ENCODE data around the gene KATNBL1.
"Not testable (repeated sequence)": the region's sequence is repeated elsewhere in the genome, so short reads cannot be mapped to it uniquely, and the experiment has no call there.

The KATNBL1 gene

GRCh38 chr15:34133511-34133910, 76.4 kb downstream of the KATNBL1 start:
- DNase-seq (ENCODE audit: low read depth), result no peak
- H3K9ac ChIP-seq (ENCODE audit: low read length), result no peak overlapping the region
- no peaks in the 10 kb centered on the region for H3K9me3 ChIP-seq (ENCODE audit: control insufficient read depth, low read length)
- no peak overlapping the region for H3K4me3 ChIP-seq (ENCODE audit: low read length)
- H3K36me3 ChIP-seq (ENCODE audit: control insufficient read depth, insufficient read depth, low read length, severe bottlenecking), result peaks cover 21% of the 10 kb centered on the region
- H3K27me3 ChIP-seq (replicated peaks; ENCODE audit: control insufficient read depth, insufficient read depth, low read length), result no peaks in the 10 kb centered on the region
- no peaks in the 10 kb centered on the region for H3K4me1 ChIP-seq (ENCODE audit: control insufficient read depth, insufficient read depth, low read length)

- H3K4me1 ChIP-seq (ENCODE audit: control insufficient read depth, insufficient read depth, low read length), result no peaks in the 10 kb centered on the region
- H3K9me3 ChIP-seq (ENCODE audit: control insufficient read depth, low read length), result no peaks in the 10 kb centered on the region
- no peak for DNase-seq (ENCODE audit: low read depth)
- no peaks in the 10 kb centered on the region for H3K27me3 ChIP-seq (replicated peaks; ENCODE audit: control insufficient read depth, insufficient read depth, low read length)
- H3K36me3 ChIP-seq (ENCODE audit: control insufficient read depth, insufficient read depth, low read length, severe bottlenecking), result peaks cover 16% of the 10 kb centered on the region
- H3K9ac ChIP-seq (ENCODE audit: low read length), result no peak overlapping the region
- H3K4me3 ChIP-seq (ENCODE audit: low read length), result no peak overlapping the region
Observed at GRCh38 chr15:34132881-34133280, 77.0 kb downstream of the KATNBL1 start.

GRCh38 chr15:34128898-34129297, 81.0 kb downstream of the KATNBL1 start:
- no peaks in the 10 kb centered on the region for H3K9me3 ChIP-seq (ENCODE audit: control insufficient read depth, low read length)
- no peaks in the 10 kb centered on the region for H3K27me3 ChIP-seq (replicated peaks; ENCODE audit: control insufficient read depth, insufficient read depth, low read length)
- no peaks in the 10 kb centered on the region for H3K4me1 ChIP-seq (ENCODE audit: control insufficient read depth, insufficient read depth, low read length)
- no peak overlapping the region for H3K9ac ChIP-seq (ENCODE audit: low read length)
- DNase-seq (ENCODE audit: low read depth), result no peak
- no peak overlapping the region for H3K4me3 ChIP-seq (ENCODE audit: low read length)
- peaks cover 6% of the 10 kb centered on the region for H3K36me3 ChIP-seq (ENCODE audit: control insufficient read depth, insufficient read depth, low read length, severe bottlenecking)

GRCh38 chr15:34126522-34126921, 83.4 kb downstream of the KATNBL1 start:
- no peak overlapping the region for H3K4me3 ChIP-seq (ENCODE audit: low read length)
- no peak for DNase-seq (ENCODE audit: low read depth)
- H3K27me3 ChIP-seq (replicated peaks; ENCODE audit: control insufficient read depth, insufficient read depth, low read length), result no peaks in the 10 kb centered on the region
- no peak overlapping the region for H3K9ac ChIP-seq (ENCODE audit: low read length)
- H3K4me1 ChIP-seq (ENCODE audit: control insufficient read depth, insufficient read depth, low read length), result no peaks in the 10 kb centered on the region
- peaks cover 6% of the 10 kb centered on the region for H3K36me3 ChIP-seq (ENCODE audit: control insufficient read depth, insufficient read depth, low read length, severe bottlenecking)
- no peaks in the 10 kb centered on the region for H3K9me3 ChIP-seq (ENCODE audit: control insufficient read depth, low read length)

- Histone ChIP-seq H3K27me3 (replicated peaks; ENCODE audit: control insufficient read depth, insufficient read depth, low read length) (no peaks in the 10 kb centered on the region), H3K9ac (ENCODE audit: low read length) (no peak overlapping the region), H3K36me3 (ENCODE audit: control insufficient read depth, insufficient read depth, low read length, severe bottlenecking) (peaks cover 6% of the 10 kb centered on the region), H3K4me3 (ENCODE audit: low read length) (no peak overlapping the region), H3K4me1 (ENCODE audit: control insufficient read depth, insufficient read depth, low read length) (no peaks in the 10 kb centered on the region), H3K9me3 (ENCODE audit: control insufficient read depth, low read length) (no peaks in the 10 kb centered on the region)
- no peak for DNase-seq (ENCODE audit: low read depth)
Observed at GRCh38 chr15:34125945-34126344, 84.0 kb downstream of the KATNBL1 start.

GRCh38 chr15:34124651-34125050, 85.2 kb downstream of the KATNBL1 start:
- H3K9ac ChIP-seq (ENCODE audit: low read length), result no peak overlapping the region
- no peak for DNase-seq (ENCODE audit: low read depth)
- no peak overlapping the region for H3K4me3 ChIP-seq (ENCODE audit: low read length)
- H3K36me3 ChIP-seq (ENCODE audit: control insufficient read depth, insufficient read depth, low read length, severe bottlenecking), result peaks cover under 1% of the 10 kb centered on the region
- no peaks in the 10 kb centered on the region for H3K9me3 ChIP-seq (ENCODE audit: control insufficient read depth, low read length)
- H3K27me3 ChIP-seq (replicated peaks; ENCODE audit: control insufficient read depth, insufficient read depth, low read length), result no peaks in the 10 kb centered on the region
- no peaks in the 10 kb centered on the region for H3K4me1 ChIP-seq (ENCODE audit: control insufficient read depth, insufficient read depth, low read length)

GRCh38 chr15:34122771-34123183, 87.1 kb downstream of the KATNBL1 start:
- H3K27me3 ChIP-seq (replicated peaks; ENCODE audit: control insufficient read depth, insufficient read depth, low read length), result no peaks in the 10 kb centered on the region
- H3K9ac ChIP-seq (ENCODE audit: low read length), result no peak overlapping the region
- no peaks in the 10 kb centered on the region for H3K4me1 ChIP-seq (ENCODE audit: control insufficient read depth, insufficient read depth, low read length)
- H3K4me3 ChIP-seq (ENCODE audit: low read length), result no peak overlapping the region
- no peaks in the 10 kb centered on the region for H3K36me3 ChIP-seq (ENCODE audit: control insufficient read depth, insufficient read depth, low read length, severe bottlenecking)
- H3K9me3 ChIP-seq (ENCODE audit: control insufficient read depth, low read length), result no peaks in the 10 kb centered on the region
- no peak for DNase-seq (ENCODE audit: low read depth)

- DNase-seq (ENCODE audit: low read depth), result not testable (repeated sequence)
Observed at GRCh38 chr15:34121786-34122185, 88.1 kb downstream of the KATNBL1 start.

GRCh38 chr15:34120420-34120819, 89.5 kb downstream of the KATNBL1 start:
- not testable (repeated sequence) for H3K36me3 ChIP-seq (ENCODE audit: control insufficient read depth, insufficient read depth, low read length, severe bottlenecking); DNase-seq (ENCODE audit: low read depth); H3K4me1 ChIP-seq (ENCODE audit: control insufficient read depth, insufficient read depth, low read length); H3K27me3 ChIP-seq (replicated peaks; ENCODE audit: control insufficient read depth, insufficient read depth, low read length); H3K9me3 ChIP-seq (ENCODE audit: control insufficient read depth, low read length); H3K9ac ChIP-seq (ENCODE audit: low read length); H3K4me3 ChIP-seq (ENCODE audit: low read length)

More at GRCh38 chr15:34121786-34122185, 88.1 kb downstream of the KATNBL1 start:
- H3K9ac ChIP-seq (ENCODE audit: low read length); H3K27me3 ChIP-seq (replicated peaks; ENCODE audit: control insufficient read depth, insufficient read depth, low read length); H3K9me3 ChIP-seq (ENCODE audit: control insufficient read depth, low read length); H3K36me3 ChIP-seq (ENCODE audit: control insufficient read depth, insufficient read depth, low read length, severe bottlenecking); H3K4me3 ChIP-seq (ENCODE audit: low read length); H3K4me1 ChIP-seq (ENCODE audit: control insufficient read depth, insufficient read depth, low read length): not testable (repeated sequence)

GRCh38 chr15:34119291-34119690, 90.6 kb downstream of the KATNBL1 start:
- Histone ChIP-seq H3K27me3 (replicated peaks; ENCODE audit: control insufficient read depth, insufficient read depth, low read length) (no peaks in the 10 kb centered on the region), H3K4me1 (ENCODE audit: control insufficient read depth, insufficient read depth, low read length) (no peaks in the 10 kb centered on the region), H3K4me3 (ENCODE audit: low read length) (no peak overlapping the region), H3K9me3 (ENCODE audit: control insufficient read depth, low read length) (no peaks in the 10 kb centered on the region), H3K9ac (ENCODE audit: low read length) (no peak overlapping the region), H3K36me3 (ENCODE audit: control insufficient read depth, insufficient read depth, low read length, severe bottlenecking) (no peaks in the 10 kb centered on the region)
- no peak for DNase-seq (ENCODE audit: low read depth)

- Histone ChIP-seq H3K9ac (ENCODE audit: low read length) (no peak overlapping the region), H3K9me3 (ENCODE audit: control insufficient read depth, low read length) (no peaks in the 10 kb centered on the region), H3K27me3 (replicated peaks; ENCODE audit: control insufficient read depth, insufficient read depth, low read length) (no peaks in the 10 kb centered on the region), H3K4me3 (ENCODE audit: low read length) (no peak overlapping the region), H3K4me1 (ENCODE audit: control insufficient read depth, insufficient read depth, low read length) (no peaks in the 10 kb centered on the region), H3K36me3 (ENCODE audit: control insufficient read depth, insufficient read depth, low read length, severe bottlenecking) (no peaks in the 10 kb centered on the region)
- DNase-seq (ENCODE audit: low read depth), result no peak
Observed at GRCh38 chr15:34116620-34117019, 93.3 kb downstream of the KATNBL1 start.

GRCh38 chr15:34114739-34115138, 95.2 kb downstream of the KATNBL1 start:
- Histone ChIP-seq H3K4me1 (ENCODE audit: control insufficient read depth, insufficient read depth, low read length) (no peaks in the 10 kb centered on the region), H3K9ac (ENCODE audit: low read length) (no peak overlapping the region), H3K9me3 (ENCODE audit: control insufficient read depth, low read length) (no peaks in the 10 kb centered on the region), H3K27me3 (replicated peaks; ENCODE audit: control insufficient read depth, insufficient read depth, low read length) (no peaks in the 10 kb centered on the region), H3K36me3 (ENCODE audit: control insufficient read depth, insufficient read depth, low read length, severe bottlenecking) (no peaks in the 10 kb centered on the region), H3K4me3 (ENCODE audit: low read length) (no peak overlapping the region)
- no peak for DNase-seq (ENCODE audit: low read depth)

Measured in adipocyte (in vitro differentiated cells).